Thymus (tissue), 2 donors: Measurements from ENCODE around the gene QARS1. TPM values are rescaled to one million over a fixed set of nuclear protein-coding genes. Genes with fewer than 3 reads are reported as not detected.

ENCODE experiments used
- polyA plus RNA-seq: library from polyadenylated mRNA; stranded (reverse); fragments of 200-250 nt; gene quantifications from one replicate; pipeline ENCODE4 v1.2.3, GENCODE V29; 2013
- total RNA-seq: library from RNA; stranded (reverse); fragments of 120-200 nt; gene quantifications from one replicate; pipeline ENCODE4 v1.2.4, GENCODE V29; 2013
- donor health status: healthy.

Gene QARS1
- total and polyA plus RNA-seq, 2 donors = 223 to 256 TPM

Other genes with a start within 250 kb of the QARS1 start
- gene SLC25A20, start 205.9 kb downstream of the QARS1 start, total RNA-seq = 26.3 TPM
- gene SLC25A20, start 205.9 kb downstream of the QARS1 start, polyA plus RNA-seq = 32.3 TPM
- 51.4 TPM for gene ARIH2, start 185.9 kb downstream of the QARS1 start, total RNA-seq
- 57.8 TPM for gene ARIH2, start 185.9 kb downstream of the QARS1 start, polyA plus RNA-seq
- 15.9 TPM for gene P4HTM, start 114.5 kb downstream of the QARS1 start, total RNA-seq
- gene P4HTM, start 114.5 kb downstream of the QARS1 start, polyA plus RNA-seq = 27.1 TPM
- 53.9 TPM for gene WDR6, start 97.4 kb downstream of the QARS1 start, total RNA-seq
- 209 TPM for gene WDR6, start 97.4 kb downstream of the QARS1 start, polyA plus RNA-seq
- gene DALRD3, start 86.2 kb downstream of the QARS1 start, total RNA-seq = 27.5 TPM
- 35.0 TPM for gene DALRD3, start 86.2 kb downstream of the QARS1 start, polyA plus RNA-seq
- gene NDUFAF3, start 82.6 kb downstream of the QARS1 start, total RNA-seq = 71.7 TPM
- gene NDUFAF3, start 82.6 kb downstream of the QARS1 start, polyA plus RNA-seq = 65.0 TPM
- gene IMPDH2, start 75.4 kb downstream of the QARS1 start, total RNA-seq = 208 TPM
- gene IMPDH2, start 75.4 kb downstream of the QARS1 start, polyA plus RNA-seq = 85.7 TPM
- 75.8 TPM for gene QRICH1, start 10.7 kb downstream of the QARS1 start, total RNA-seq
- 53.3 TPM for gene QRICH1, start 10.7 kb downstream of the QARS1 start, polyA plus RNA-seq
- gene USP19, start 16.1 kb upstream of the QARS1 start, total RNA-seq = 31.5 TPM
- gene USP19, start 16.1 kb upstream of the QARS1 start, polyA plus RNA-seq = 25.2 TPM
- gene LAMB2, start 28.3 kb upstream of the QARS1 start, total RNA-seq = 24.9 TPM
- gene LAMB2, start 28.3 kb upstream of the QARS1 start, polyA plus RNA-seq = 102 TPM
- gene CCDC71, start 61.6 kb upstream of the QARS1 start, total RNA-seq = 19.4 TPM
- 15.5 TPM for gene CCDC71, start 61.6 kb upstream of the QARS1 start, polyA plus RNA-seq
- gene KLHDC8B, start 66.8 kb upstream of the QARS1 start, total RNA-seq = 9.4 TPM
- 24.4 TPM for gene KLHDC8B, start 66.8 kb upstream of the QARS1 start, polyA plus RNA-seq
- gene C3orf62, start 172.5 kb upstream of the QARS1 start, total RNA-seq = 2.3 TPM
- 15.6 TPM for gene C3orf62, start 172.5 kb upstream of the QARS1 start, polyA plus RNA-seq
- 20.0 TPM for gene USP4, start 235.3 kb upstream of the QARS1 start, total RNA-seq
- gene USP4, start 235.3 kb upstream of the QARS1 start, polyA plus RNA-seq = 57.8 TPM